OCI-LY3 (cell line): ENCODE measurements around the gene PPP6R1.

Source experiments
- CTCF ChIP-seq: fragments of 200-600, 300-600 bp; sonication (generic); IDR thresholded peaks from 2 replicates; pipeline ENCODE4 v1.5.1; 2014; ENCODE audit warnings: antibody characterized with exemption, low read length, low read depth
- EZH2phosphoT487 ChIP-seq: fragments of 200-600 bp; shearing (Covaris generic); IDR thresholded peaks from 2 replicates; pipeline ENCODE4 v1.6.1; 2018; ENCODE audit warnings: antibody characterized with exemption, mixed run types, low read depth

- TF ChIP-seq CTCF: no peak
- TF ChIP-seq EZH2phosphoT487: no peak
These were observed 26.6 kb downstream of the PPP6R1 start for GRCh38 chr19:55232286-55232602.
